HG03521 (cell line): ENCODE data around the gene METRN.
"Not testable (repeated sequence)": the region's sequence is repeated elsewhere in the genome, so short reads cannot be mapped to it uniquely, and the experiment has no call there.

Experiments used
- ATAC-seq: cut with Tn5 transposase; IDR thresholded peaks from one replicate; pipeline ENCODE4 v1.9.1; 2021; ENCODE audit warnings: mild to moderate bottlenecking, moderate library complexity; ENCODE audit not compliant: unreplicated experiment

METRN gene

GRCh38 chr16:734208-734980 lies 19.5 kb downstream of the METRN start:
- no peak for ATAC-seq

- no peak for ATAC-seq
Measured at GRCh38 chr16:734981-735881, 20.3 kb downstream of the METRN start.

GRCh38 chr16:735982-736453 lies 21.1 kb downstream of the METRN start:
- no peak for ATAC-seq

GRCh38 chr16:736936-737481 lies 22.1 kb downstream of the METRN start:
- no peak for ATAC-seq

- no peak for ATAC-seq
Measured at GRCh38 chr16:739560-740458, 24.9 kb downstream of the METRN start.

- ATAC-seq, result peak; percentile 13
Measured at GRCh38 chr16:740459-740763, 25.5 kb downstream of the METRN start.

- peak; percentile 70 for ATAC-seq
Measured at GRCh38 chr16:740764-741505, 26.0 kb downstream of the METRN start, which contains the start of gene CIAO3. Gene CIAO3 (minus strand): TSS chr16:740997. CDS start chr16:740985, 12 bp downstream.

GRCh38 chr16:741986-742629 lies 27.2 kb downstream of the METRN start:
- ATAC-seq, result no peak

GRCh38 chr16:742894-743293 lies 28.0 kb downstream of the METRN start:
- not testable (repeated sequence) for ATAC-seq

GRCh38 chr16:743794-744500 lies 29.0 kb downstream of the METRN start:
- no peak for ATAC-seq

GRCh38 chr16:745739-746138 lies 30.8 kb downstream of the METRN start:
- no peak for ATAC-seq

GRCh38 chr16:746637-747036 lies 31.7 kb downstream of the METRN start:
- ATAC-seq, result no peak

GRCh38 chr16:747978-748746 lies 33.2 kb downstream of the METRN start:
- no peak for ATAC-seq

GRCh38 chr16:749010-749409 lies 34.1 kb downstream of the METRN start:
- no peak for ATAC-seq

GRCh38 chr16:750485-750884 lies 35.6 kb downstream of the METRN start:
- no peak for ATAC-seq

- ATAC-seq, result no peak
Measured at GRCh38 chr16:751152-752006, 36.5 kb downstream of the METRN start.

GRCh38 chr16:752007-752312 lies 37.0 kb downstream of the METRN start:
- ATAC-seq, result no peak
